Stimulated activated CD8-positive, alpha-beta memory T cell treated with anti-CD3 and anti-CD28 coated beads, Interleukin-2, amount 100 ng/mL, for 1 hour (primary cell): ENCODE results near the gene OPA1.

Experiments used
- DNase-seq, 2 donors: peaks; one replicate each; pipeline ENCODE4 v3.0.0-alpha.2; 2020; ENCODE audit warnings: low read depth in 2 of 2

OPA1 gene

GRCh38 chr3:193645806-193646205 lies 52.8 kb downstream of the OPA1 start:
- DNase-seq = no peak

GRCh38 chr3:193648542-193649076 lies 55.6 kb downstream of the OPA1 start:
- no peak for DNase-seq

- no peak for DNase-seq
Observed at GRCh38 chr3:193650585-193650984, 57.6 kb downstream of the OPA1 start.

- no peak for DNase-seq
Observed at GRCh38 chr3:193655831-193656433, 62.9 kb downstream of the OPA1 start.

- DNase-seq = no peak
Observed at GRCh38 chr3:193656445-193656844, 63.4 kb downstream of the OPA1 start.

GRCh38 chr3:193656878-193657282 lies 63.9 kb downstream of the OPA1 start:
- no peak for DNase-seq

GRCh38 chr3:193660171-193660570 lies 67.2 kb downstream of the OPA1 start:
- no peak for DNase-seq

- DNase-seq = no peak
Observed at GRCh38 chr3:193660698-193661411, 67.8 kb downstream of the OPA1 start.

GRCh38 chr3:193662757-193663322 lies 69.8 kb downstream of the OPA1 start:
- no peak for DNase-seq

- DNase-seq = no peak
Observed at GRCh38 chr3:193665370-193665989, 72.5 kb downstream of the OPA1 start.

GRCh38 chr3:193673845-193674244 lies 80.8 kb downstream of the OPA1 start:
- no peak for DNase-seq

GRCh38 chr3:193674714-193675113 lies 81.7 kb downstream of the OPA1 start:
- no peak for DNase-seq

GRCh38 chr3:193677734-193678133 lies 84.7 kb downstream of the OPA1 start:
- DNase-seq = no peak

GRCh38 chr3:193680220-193680619 lies 87.2 kb downstream of the OPA1 start:
- no peak for DNase-seq

GRCh38 chr3:193681631-193682030 lies 88.6 kb downstream of the OPA1 start:
- DNase-seq = no peak

GRCh38 chr3:193686665-193687483 lies 93.9 kb downstream of the OPA1 start:
- DNase-seq = no peak

- no peak for DNase-seq
Observed at GRCh38 chr3:193688834-193689714, 96.1 kb downstream of the OPA1 start.

- DNase-seq = no peak
Observed at GRCh38 chr3:193693774-193694173, 100.8 kb downstream of the OPA1 start.

GRCh38 chr3:193701953-193702635 lies 109.1 kb downstream of the OPA1 start:
- no peak for DNase-seq

GRCh38 chr3:193702967-193703366 lies 110.0 kb downstream of the OPA1 start:
- no peak for DNase-seq
